HG03378 (cell line): ENCODE measurements around the gene HSPB1.
A peak's percentile ranks its signal among the peaks of the same experiment; 100 is the strongest.
"Not testable (repeated sequence)": the region's sequence is repeated elsewhere in the genome, so short reads cannot be mapped to it uniquely, and the experiment has no call there.

Experiments used
- ATAC-seq: cut with Tn5 transposase; IDR thresholded peaks from one replicate; pipeline ENCODE4 v1.9.1; 2021; ENCODE audit warnings: mild to moderate bottlenecking, moderate library complexity; ENCODE audit not compliant: unreplicated experiment

HSPB1 gene

GRCh38 chr7:76281006-76281705 lies 21.3 kb upstream of the HSPB1 start:
- ATAC-seq = no peak

- no peak for ATAC-seq
Measured at GRCh38 chr7:76281706-76282343, 20.6 kb upstream of the HSPB1 start.

GRCh38 chr7:76282344-76283253 lies 19.9 kb upstream of the HSPB1 start:
- no peak for ATAC-seq

- ATAC-seq = no peak
Measured at GRCh38 chr7:76283254-76284159, 19.0 kb upstream of the HSPB1 start.

GRCh38 chr7:76285604-76286374 lies 16.7 kb upstream of the HSPB1 start:
- no peak for ATAC-seq

GRCh38 chr7:76286842-76287403 lies 15.6 kb upstream of the HSPB1 start:
- no peak for ATAC-seq

GRCh38 chr7:76290847-76291350 lies 11.6 kb upstream of the HSPB1 start:
- not testable (repeated sequence) for ATAC-seq

GRCh38 chr7:76291351-76292212 lies 10.9 kb upstream of the HSPB1 start:
- peak; percentile 86 for ATAC-seq

GRCh38 chr7:76292213-76292573 lies 10.3 kb upstream of the HSPB1 start:
- no peak for ATAC-seq

GRCh38 chr7:76292911-76293310 lies 9.6 kb upstream of the HSPB1 start:
- ATAC-seq = not testable (repeated sequence)

GRCh38 chr7:76293407-76293901 lies 9.0 kb upstream of the HSPB1 start:
- ATAC-seq = no peak

- no peak for ATAC-seq
Measured at GRCh38 chr7:76294344-76295024, 8.0 kb upstream of the HSPB1 start.

- no peak for ATAC-seq
Measured at GRCh38 chr7:76296743-76297740, 5.4 kb upstream of the HSPB1 start.

GRCh38 chr7:76300166-76300731 lies 2.2 kb upstream of the HSPB1 start:
- ATAC-seq = no peak

GRCh38 chr7:76301000-76301399 lies 1.5 kb upstream of the HSPB1 start:
- ATAC-seq = no peak
